Tibial artery (tissue), 4 donors: Measurements from ENCODE around the gene RAX2.

Experiments
- DNase-seq, 2 donors: peaks; one replicate each; pipeline ENCODE4 v3.0.0-alpha.2; 2019
- H3K27ac ChIP-seq, 2 donors: fragments of 200-600 bp; sonication (generic) in 1 of 2; 1 replicate in 1 of 2; 2 replicates in 1 of 2; pipeline ENCODE4 v1.5.1; 2018 to 2019; ENCODE audit warnings: mild to moderate bottlenecking in 1 of 2
- H3K27me3 ChIP-seq, 2 donors: fragments of 200-600 bp; sonication (generic) in 1 of 2; one replicate each; pipeline versions ENCODE4 v1.5.1 to v1.6.0; 2016 to 2019
- H3K36me3 ChIP-seq, 3 donors: fragments of 200-600 bp; sonication (generic) in 2 of 3; one replicate each; pipeline ENCODE4 v1.5.1; 2016 to 2019; ENCODE audit warnings: mild to moderate bottlenecking in 2 of 3
- H3K4me1 ChIP-seq, 4 donors: fragments of 200-600 bp; sonication (generic) in 2 of 4; 1 replicate in 3 of 4; 2 replicates in 1 of 4; pipeline ENCODE4 v1.5.1; 2016 to 2019
- H3K4me3 ChIP-seq, 2 donors: fragments of 200-600 bp; sonication (generic) in 1 of 2; 1 replicate in 1 of 2; 2 replicates in 1 of 2; pipeline ENCODE4 v1.5.1; 2018 to 2019; ENCODE audit warnings: mild to moderate bottlenecking in 2 of 2
- H3K9me3 ChIP-seq, 3 donors: fragments of 200-600 bp; sonication (generic) in 1 of 3; one replicate each; pipeline ENCODE4 v1.5.1; 2016 to 2019
- intact Hi-C: fragments of 100-400 bp; cut with DNase I; formaldehyde crosslinking; loops from one replicate; pipeline ENCODE4 v1.15.0; 2023; ENCODE audit warnings: low total_unique reads
- TF ChIP-seq, protein P1 (sequence below), 2 experiments: fragments of 200-600 bp in 1 of 2; fragments of 450-650 bp in 1 of 2; IDR thresholded peaks; one replicate each; pipeline ENCODE4 v1.5.1; 2017 to 2019; ENCODE audit warnings: antibody characterized with exemption in 2 of 2, mild to moderate bottlenecking in 1 of 2, moderate library complexity in 1 of 2

The RAX2 gene

DNA sequence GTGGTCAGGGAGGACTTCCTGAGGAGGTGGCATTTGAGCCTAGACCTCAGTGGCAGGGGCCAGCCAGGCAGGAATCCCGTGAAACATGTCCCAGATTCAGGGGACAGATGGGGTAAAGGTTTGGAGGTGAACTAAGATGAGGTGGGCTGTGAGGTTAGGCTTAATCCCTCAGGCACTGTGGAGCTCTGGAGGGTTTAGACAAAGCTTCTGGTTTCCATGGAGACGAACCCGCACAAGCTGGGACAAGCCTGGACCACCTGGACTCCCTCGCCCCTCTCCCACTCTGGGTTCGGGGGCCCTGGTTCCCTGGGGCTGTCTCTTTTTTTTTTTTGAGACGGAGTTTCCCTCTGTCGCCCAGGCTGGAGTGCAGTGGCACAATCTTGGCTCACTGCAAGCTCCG is 48.1 kb downstream of the RAX2 start:
- Histone ChIP-seq H3K4me3 (no peak overlapping the region), H3K27ac (no peak overlapping the region), H3K9me3 (no peaks in the 10 kb centered on the region), H3K4me1 (peaks cover 0 to 25% (median 14%) of the 10 kb centered on the region in 4 donors), H3K27me3 (peaks cover 5 to 68% of the 10 kb centered on the region in 2 donors), H3K36me3 (no peaks in the 10 kb centered on the region)
- TF ChIP-seq, protein P1, sequence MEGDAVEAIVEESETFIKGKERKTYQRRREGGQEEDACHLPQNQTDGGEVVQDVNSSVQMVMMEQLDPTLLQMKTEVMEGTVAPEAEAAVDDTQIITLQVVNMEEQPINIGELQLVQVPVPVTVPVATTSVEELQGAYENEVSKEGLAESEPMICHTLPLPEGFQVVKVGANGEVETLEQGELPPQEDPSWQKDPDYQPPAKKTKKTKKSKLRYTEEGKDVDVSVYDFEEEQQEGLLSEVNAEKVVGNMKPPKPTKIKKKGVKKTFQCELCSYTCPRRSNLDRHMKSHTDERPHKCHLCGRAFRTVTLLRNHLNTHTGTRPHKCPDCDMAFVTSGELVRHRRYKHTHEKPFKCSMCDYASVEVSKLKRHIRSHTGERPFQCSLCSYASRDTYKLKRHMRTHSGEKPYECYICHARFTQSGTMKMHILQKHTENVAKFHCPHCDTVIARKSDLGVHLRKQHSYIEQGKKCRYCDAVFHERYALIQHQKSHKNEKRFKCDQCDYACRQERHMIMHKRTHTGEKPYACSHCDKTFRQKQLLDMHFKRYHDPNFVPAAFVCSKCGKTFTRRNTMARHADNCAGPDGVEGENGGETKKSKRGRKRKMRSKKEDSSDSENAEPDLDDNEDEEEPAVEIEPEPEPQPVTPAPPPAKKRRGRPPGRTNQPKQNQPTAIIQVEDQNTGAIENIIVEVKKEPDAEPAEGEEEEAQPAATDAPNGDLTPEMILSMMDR (IDR thresholded peaks at IDR 0.05) = no peak
- intact Hi-C loops = no loop called here
- no peak for DNase-seq

DNA sequence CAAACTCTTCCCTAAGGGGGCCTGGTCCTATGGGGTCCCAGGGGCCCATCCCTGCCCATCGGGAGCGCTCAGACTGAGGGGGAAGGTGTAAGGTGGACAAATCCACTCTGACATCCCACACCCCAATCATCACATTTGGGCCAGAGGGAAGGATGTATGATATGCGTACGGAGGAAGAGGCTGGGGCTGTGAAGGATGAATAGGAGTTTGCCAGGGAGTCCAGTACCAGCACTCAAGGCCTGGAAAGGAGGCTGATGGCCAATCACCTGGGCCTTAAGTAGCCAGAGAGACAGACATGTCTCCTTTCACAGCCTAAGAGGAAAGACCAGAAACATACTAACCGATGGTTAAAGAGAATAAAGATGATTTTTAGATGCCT is 48.9 kb downstream of the RAX2 start:
- DNase-seq = no peak
- intact Hi-C loops = no loop called here
- H3K4me3 ChIP-seq = no peak overlapping the region
- TF ChIP-seq, protein P1 (IDR thresholded peaks at IDR 0.05) = no peak
- no peak overlapping the region for H3K27ac ChIP-seq
- no peaks in the 10 kb centered on the region for H3K36me3 ChIP-seq
- H3K9me3 ChIP-seq = no peaks in the 10 kb centered on the region
- H3K27me3 ChIP-seq = peaks cover 5 to 75% of the 10 kb centered on the region in 2 donors
- peaks cover 0 to 31% (median 17%) of the 10 kb centered on the region in 4 donors for H3K4me1 ChIP-seq

DNA sequence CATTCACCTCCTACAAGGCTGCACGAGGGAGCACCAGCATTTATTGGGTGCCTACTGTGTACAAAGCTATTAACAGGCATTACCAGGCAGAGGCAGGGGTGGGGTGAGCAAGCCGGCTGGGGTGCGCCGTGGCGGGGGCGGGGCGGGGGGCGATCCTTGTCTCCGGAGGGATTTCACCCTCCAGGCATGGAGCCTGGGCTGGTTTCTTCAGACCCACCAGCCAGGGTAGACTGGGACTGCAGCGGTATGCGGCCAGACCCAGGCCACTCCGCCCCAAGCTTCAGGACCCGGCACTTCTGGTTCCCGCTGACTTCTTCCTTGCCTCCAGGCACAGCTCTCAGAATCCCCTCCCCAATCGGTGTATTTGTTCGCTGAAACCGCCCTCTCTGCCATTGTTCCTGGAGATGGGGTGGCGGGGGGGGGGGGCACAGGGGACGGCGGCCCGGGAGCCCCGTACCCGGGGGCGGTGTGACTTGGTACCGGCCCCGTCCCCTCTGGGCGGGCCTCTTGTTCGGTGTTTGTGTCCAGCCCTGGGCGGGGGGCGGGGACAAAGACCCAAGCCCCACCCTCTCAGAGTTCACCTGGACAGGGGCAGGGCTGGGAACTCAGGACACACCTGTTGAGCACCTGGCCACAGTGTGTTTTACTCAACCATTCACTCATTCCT is 49.5 kb downstream of the RAX2 start:
- H3K4me3 ChIP-seq = no peak overlapping the region
- no peak for DNase-seq
- intact Hi-C loops = no loop called here
- H3K27me3 ChIP-seq = peaks cover 5 to 78% of the 10 kb centered on the region in 2 donors
- H3K4me1 ChIP-seq = peaks cover 0 to 31% (median 17%) of the 10 kb centered on the region in 4 donors
- TF ChIP-seq, protein P1 (IDR thresholded peaks at IDR 0.05) = no peak
- H3K9me3 ChIP-seq = no peaks in the 10 kb centered on the region
- H3K36me3 ChIP-seq = no peaks in the 10 kb centered on the region
- no peak overlapping the region for H3K27ac ChIP-seq

DNA sequence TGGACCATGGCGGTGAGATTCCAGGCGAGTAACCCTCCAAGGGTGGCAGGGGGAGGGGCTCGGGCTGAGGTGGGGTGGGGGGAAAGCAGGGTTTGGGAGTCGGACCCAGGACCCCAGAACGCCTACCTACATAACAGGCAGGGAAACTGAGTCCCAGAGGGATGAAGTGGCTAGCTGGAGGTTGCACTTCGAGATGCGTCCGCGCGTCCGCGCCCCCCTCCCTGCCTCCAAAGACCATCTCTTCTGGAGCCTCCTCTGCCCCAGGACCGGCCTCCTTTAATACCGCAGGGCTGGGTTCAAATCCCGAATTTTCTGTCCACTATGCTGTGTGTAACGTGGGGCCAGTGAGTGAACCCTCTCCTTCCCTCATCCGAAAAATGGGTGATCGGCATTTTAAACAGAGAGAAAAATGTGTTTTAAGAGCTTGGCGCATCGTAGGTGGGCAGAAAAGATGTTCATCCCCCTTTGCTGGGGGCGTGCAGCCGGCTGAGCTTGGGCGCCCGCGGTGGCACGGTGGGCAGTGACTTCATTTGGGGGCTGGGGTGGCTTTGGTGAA is 50.1 kb downstream of the RAX2 start:
- Histone ChIP-seq H3K36me3 (no peaks in the 10 kb centered on the region), H3K27ac (no peak overlapping the region), H3K27me3 (peaks cover 5 to 84% of the 10 kb centered on the region in 2 donors), H3K4me1 (peaks cover 0 to 31% (median 17%) of the 10 kb centered on the region in 4 donors), H3K9me3 (no peaks in the 10 kb centered on the region), H3K4me3 (no peak overlapping the region)
- intact Hi-C loops = no loop called here
- DNase-seq = no peak
- TF ChIP-seq, protein P1 (IDR thresholded peaks at IDR 0.05) = no peak

DNA sequence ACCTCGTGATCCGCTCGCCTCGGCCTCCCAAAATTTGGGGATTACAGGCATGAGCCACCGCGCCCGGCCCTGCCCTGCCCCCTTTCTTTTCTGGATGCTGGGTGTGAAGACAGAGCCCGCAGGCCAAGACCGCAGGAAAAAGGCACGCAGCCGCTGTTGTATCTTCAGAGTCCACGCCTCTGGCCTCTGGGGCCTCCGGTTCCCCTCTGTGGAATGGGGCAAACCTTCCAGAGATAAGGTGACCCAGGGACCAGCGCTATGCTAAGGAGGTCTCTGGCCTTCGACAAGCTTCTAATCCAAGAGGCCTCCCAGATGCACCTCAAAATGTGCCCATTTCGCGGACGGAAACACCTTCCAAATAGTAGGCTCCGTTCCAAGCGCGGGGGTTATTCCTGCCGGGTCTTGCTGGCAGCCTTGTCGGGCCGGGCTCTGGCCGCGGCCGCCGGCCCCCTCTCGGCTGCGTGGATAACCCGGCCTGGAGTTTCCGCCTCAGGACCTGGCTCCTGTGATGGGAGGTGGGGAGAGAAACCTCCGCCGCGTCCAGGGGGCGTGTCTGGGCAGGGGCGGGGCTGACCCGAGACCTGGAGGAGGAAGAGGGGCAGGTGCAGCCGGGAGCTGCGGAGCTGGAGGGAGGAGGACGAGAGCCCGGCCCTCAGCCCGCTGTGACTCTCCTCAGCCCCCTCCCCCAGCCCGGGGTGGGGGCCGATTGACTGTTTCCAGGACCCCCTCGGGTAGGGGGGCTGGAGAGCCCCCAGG is 50.7 kb downstream of the RAX2 start:
- Histone ChIP-seq H3K27ac (no peak overlapping the region), H3K27me3 (peaks cover 5 to 86% of the 10 kb centered on the region in 2 donors), H3K9me3 (no peaks in the 10 kb centered on the region), H3K4me3 (no peak overlapping the region), H3K4me1 (peaks cover 0 to 31% (median 17%) of the 10 kb centered on the region in 4 donors), H3K36me3 (no peaks in the 10 kb centered on the region)
- intact Hi-C loops = no loop called here
- peak; percentile 46 to 78 for DNase-seq
- TF ChIP-seq, protein P1 (IDR thresholded peaks at IDR 0.05) = no peak
